HCT116 (cell line): ENCODE measurements around the gene PTPRZ1.

Experiments
- CEBPB ChIP-seq: IDR thresholded peaks from 2 replicates; pipeline ENCODE4 v1.6.1; 2012; ENCODE audit warnings: low read depth
- EZH2 ChIP-seq: fragments of 200-600 bp; sonication (generic); IDR thresholded peaks from 2 replicates; pipeline ENCODE4 v1.6.1; 2017; ENCODE audit warnings: antibody characterized with exemption, mixed run types
- EZH2phosphoT487 ChIP-seq: fragments of 200-600 bp; IDR thresholded peaks from 2 replicates; pipeline ENCODE4 v1.6.1; 2018; ENCODE audit warnings: antibody characterized with exemption, borderline replicate concordance
- FOSL1 ChIP-seq: IDR thresholded peaks from 2 replicates; pipeline ENCODE4 v1.6.1; 2012; ENCODE audit warnings: low read depth
- POLR2A ChIP-seq: IDR thresholded peaks from 2 replicates; pipeline ENCODE4 v1.7.0; 2011; ENCODE audit warnings: borderline replicate concordance; ENCODE audit not compliant: insufficient read depth, insufficient read length; ENCODE audit errors: extremely low read depth
- SIN3A ChIP-seq: IDR thresholded peaks from 2 replicates; pipeline ENCODE4 v1.6.1; 2012; ENCODE audit warnings: low read depth
- SP1 ChIP-seq: IDR thresholded peaks from 2 replicates; pipeline ENCODE4 v1.6.1; 2012; ENCODE audit warnings: low read depth
- YY1 ChIP-seq: IDR thresholded peaks from 2 replicates; pipeline ENCODE4 v1.6.1; 2011; ENCODE audit warnings: low read length, low read depth, moderate library complexity, mild to moderate bottlenecking; ENCODE audit not compliant: insufficient replicate concordance; ENCODE audit errors: extremely low read depth
- ZFX ChIP-seq: fragments of 450-650 bp; IDR thresholded peaks from 2 replicates; pipeline ENCODE4 v1.6.1; 2017
- ZNF274 ChIP-seq: fragments of 200-500 bp; sonication (Bioruptor generic); IDR thresholded peaks from 2 replicates; pipeline ENCODE4 v1.6.1; 2014; ENCODE audit warnings: mild to moderate bottlenecking, low read depth, low read length, inconsistent platforms
- TF ChIP-seq, protein P1 (sequence below), 3 experiments: fragments of 200-600 bp in 1 of 3; sonication (generic) in 1 of 3; IDR thresholded peaks in 2 of 3; conservative IDR thresholded peaks in 1 of 3; 2 replicates each; pipeline ENCODE4 v1.5.1; 2012 to 2017; ENCODE audit warnings: low read depth in 2 of 3, low read length in 2 of 3, antibody characterized with exemption in 1 of 3, borderline replicate concordance in 1 of 3, control low read depth in 1 of 3, mild to moderate bottlenecking in 1 of 3, mixed read lengths in 1 of 3, mixed run types in 1 of 3, moderate library complexity in 1 of 3; ENCODE audit not compliant: insufficient read depth in 1 of 3
- TF ChIP-seq, protein P2 (sequence below): IDR thresholded peaks from 2 replicates; pipeline ENCODE4 v1.6.1; 2012; ENCODE audit warnings: low read depth
- TF ChIP-seq, protein P3 (sequence below): IDR thresholded peaks from 2 replicates; pipeline ENCODE4 v1.6.1; 2011; ENCODE audit warnings: mild to moderate bottlenecking, low read length, moderate library complexity; ENCODE audit not compliant: insufficient replicate concordance; ENCODE audit errors: extremely low read depth
- TF ChIP-seq, protein P4 (sequence below): IDR thresholded peaks from 2 replicates; pipeline ENCODE4 v1.6.1; 2012

DNA sequence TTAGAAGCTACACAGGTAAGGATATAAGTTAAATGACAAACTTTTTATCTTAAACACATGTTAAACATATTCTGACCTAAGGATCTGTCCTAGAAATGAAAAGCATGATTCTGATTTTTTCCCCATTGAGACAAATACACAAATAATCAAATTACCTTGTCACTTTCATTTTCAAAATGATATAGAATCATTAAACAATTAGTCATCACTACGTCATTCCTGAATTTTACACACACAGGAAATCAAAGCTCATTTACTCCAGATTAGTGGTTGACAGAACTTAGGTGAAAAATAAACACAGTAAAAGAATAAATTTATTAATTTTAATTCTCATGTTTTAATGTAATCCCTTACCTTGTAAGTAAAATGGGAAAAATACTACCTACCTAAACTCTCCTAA, 182.1 kb downstream of the PTPRZ1 start:
- TF ChIP-seq, protein P1, sequence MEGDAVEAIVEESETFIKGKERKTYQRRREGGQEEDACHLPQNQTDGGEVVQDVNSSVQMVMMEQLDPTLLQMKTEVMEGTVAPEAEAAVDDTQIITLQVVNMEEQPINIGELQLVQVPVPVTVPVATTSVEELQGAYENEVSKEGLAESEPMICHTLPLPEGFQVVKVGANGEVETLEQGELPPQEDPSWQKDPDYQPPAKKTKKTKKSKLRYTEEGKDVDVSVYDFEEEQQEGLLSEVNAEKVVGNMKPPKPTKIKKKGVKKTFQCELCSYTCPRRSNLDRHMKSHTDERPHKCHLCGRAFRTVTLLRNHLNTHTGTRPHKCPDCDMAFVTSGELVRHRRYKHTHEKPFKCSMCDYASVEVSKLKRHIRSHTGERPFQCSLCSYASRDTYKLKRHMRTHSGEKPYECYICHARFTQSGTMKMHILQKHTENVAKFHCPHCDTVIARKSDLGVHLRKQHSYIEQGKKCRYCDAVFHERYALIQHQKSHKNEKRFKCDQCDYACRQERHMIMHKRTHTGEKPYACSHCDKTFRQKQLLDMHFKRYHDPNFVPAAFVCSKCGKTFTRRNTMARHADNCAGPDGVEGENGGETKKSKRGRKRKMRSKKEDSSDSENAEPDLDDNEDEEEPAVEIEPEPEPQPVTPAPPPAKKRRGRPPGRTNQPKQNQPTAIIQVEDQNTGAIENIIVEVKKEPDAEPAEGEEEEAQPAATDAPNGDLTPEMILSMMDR (IDR thresholded peaks at IDR 0.05 in 2 of 3, conservative IDR thresholded peaks at IDR 0.05 in 1 of 3; ENCODE audit: borderline replicate concordance in 1 of 3, insufficient read depth in 1 of 3, low read depth in 2 of 3, low read length in 2 of 3), result no peak
- no peak for TF ChIP-seq CEBPB
- TF ChIP-seq POLR2A, result no peak
- TF ChIP-seq YY1, result no peak
- TF ChIP-seq, protein P2, sequence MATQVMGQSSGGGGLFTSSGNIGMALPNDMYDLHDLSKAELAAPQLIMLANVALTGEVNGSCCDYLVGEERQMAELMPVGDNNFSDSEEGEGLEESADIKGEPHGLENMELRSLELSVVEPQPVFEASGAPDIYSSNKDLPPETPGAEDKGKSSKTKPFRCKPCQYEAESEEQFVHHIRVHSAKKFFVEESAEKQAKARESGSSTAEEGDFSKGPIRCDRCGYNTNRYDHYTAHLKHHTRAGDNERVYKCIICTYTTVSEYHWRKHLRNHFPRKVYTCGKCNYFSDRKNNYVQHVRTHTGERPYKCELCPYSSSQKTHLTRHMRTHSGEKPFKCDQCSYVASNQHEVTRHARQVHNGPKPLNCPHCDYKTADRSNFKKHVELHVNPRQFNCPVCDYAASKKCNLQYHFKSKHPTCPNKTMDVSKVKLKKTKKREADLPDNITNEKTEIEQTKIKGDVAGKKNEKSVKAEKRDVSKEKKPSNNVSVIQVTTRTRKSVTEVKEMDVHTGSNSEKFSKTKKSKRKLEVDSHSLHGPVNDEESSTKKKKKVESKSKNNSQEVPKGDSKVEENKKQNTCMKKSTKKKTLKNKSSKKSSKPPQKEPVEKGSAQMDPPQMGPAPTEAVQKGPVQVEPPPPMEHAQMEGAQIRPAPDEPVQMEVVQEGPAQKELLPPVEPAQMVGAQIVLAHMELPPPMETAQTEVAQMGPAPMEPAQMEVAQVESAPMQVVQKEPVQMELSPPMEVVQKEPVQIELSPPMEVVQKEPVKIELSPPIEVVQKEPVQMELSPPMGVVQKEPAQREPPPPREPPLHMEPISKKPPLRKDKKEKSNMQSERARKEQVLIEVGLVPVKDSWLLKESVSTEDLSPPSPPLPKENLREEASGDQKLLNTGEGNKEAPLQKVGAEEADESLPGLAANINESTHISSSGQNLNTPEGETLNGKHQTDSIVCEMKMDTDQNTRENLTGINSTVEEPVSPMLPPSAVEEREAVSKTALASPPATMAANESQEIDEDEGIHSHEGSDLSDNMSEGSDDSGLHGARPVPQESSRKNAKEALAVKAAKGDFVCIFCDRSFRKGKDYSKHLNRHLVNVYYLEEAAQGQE, result no peak
- TF ChIP-seq SP1, result no peak
- TF ChIP-seq, protein P3, sequence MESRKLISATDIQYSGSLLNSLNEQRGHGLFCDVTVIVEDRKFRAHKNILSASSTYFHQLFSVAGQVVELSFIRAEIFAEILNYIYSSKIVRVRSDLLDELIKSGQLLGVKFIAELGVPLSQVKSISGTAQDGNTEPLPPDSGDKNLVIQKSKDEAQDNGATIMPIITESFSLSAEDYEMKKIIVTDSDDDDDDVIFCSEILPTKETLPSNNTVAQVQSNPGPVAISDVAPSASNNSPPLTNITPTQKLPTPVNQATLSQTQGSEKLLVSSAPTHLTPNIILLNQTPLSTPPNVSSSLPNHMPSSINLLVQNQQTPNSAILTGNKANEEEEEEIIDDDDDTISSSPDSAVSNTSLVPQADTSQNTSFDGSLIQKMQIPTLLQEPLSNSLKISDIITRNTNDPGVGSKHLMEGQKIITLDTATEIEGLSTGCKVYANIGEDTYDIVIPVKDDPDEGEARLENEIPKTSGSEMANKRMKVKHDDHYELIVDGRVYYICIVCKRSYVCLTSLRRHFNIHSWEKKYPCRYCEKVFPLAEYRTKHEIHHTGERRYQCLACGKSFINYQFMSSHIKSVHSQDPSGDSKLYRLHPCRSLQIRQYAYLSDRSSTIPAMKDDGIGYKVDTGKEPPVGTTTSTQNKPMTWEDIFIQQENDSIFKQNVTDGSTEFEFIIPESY, result no peak
- TF ChIP-seq, protein P4, sequence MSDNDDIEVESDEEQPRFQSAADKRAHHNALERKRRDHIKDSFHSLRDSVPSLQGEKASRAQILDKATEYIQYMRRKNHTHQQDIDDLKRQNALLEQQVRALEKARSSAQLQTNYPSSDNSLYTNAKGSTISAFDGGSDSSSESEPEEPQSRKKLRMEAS, result no peak
- TF ChIP-seq ZFX, result no peak
- no peak for TF ChIP-seq EZH2
- no peak for TF ChIP-seq EZH2phosphoT487
- TF ChIP-seq ZNF274, result no peak
- no peak for TF ChIP-seq FOSL1
- no peak for TF ChIP-seq SIN3A
